SK-N-SH (cell line): ENCODE measurements around the gene ZCCHC8. TPM values are rescaled to one million over a fixed set of nuclear protein-coding genes. Genes with fewer than 3 reads are reported as not detected.
A peak's percentile ranks its signal among the peaks of the same experiment; 100 is the strongest.

ENCODE experiments used
- CTCF ChIA-PET: fragments of 300-600, 350-600 bp; formaldehyde crosslinking; extraction: SDS; loops from one replicate; lab custom pipeline; 2021; lab: Yijun Ruan, JAX
- POLR2A ChIA-PET: fragments of 350-600 bp; sonication (Branson Sonifier 250); formaldehyde crosslinking; extraction: SDS; loops from one replicate; lab custom pipeline; 2020; ENCODE audit warnings: antibody characterized with exemption, inconsistent platforms; lab: Yijun Ruan, JAX
- DNase-seq: peaks from one replicate; pipeline ENCODE4 v3.0.0; 2012
- H2AFZ ChIP-seq: fragments of 200-600 bp; sonication (generic); 2 replicates; pipeline ENCODE4 v1.8.1; 2016; ENCODE audit warnings: antibody characterized with exemption, mild to moderate bottlenecking, low read depth
- H3F3A ChIP-seq: fragments of 200-600 bp; sonication (generic); replicated peaks from 2 replicates; pipeline ENCODE3; 2016; ENCODE audit warnings: antibody characterized with exemption, mild to moderate bottlenecking; ENCODE audit not compliant: insufficient read depth
- H3K27ac ChIP-seq, 2 experiments: fragments of 200-500 bp in 1 of 2; fragments of 200-600 bp in 1 of 2; sonication (Bioruptor generic) in 1 of 2; sonication (generic), shearing (Covaris generic) in 1 of 2; 2 replicates each; pipeline versions ENCODE4 v1.5.1 to v1.6.1; 2014 to 2016; ENCODE audit warnings: low read depth in 2 of 2, inconsistent platforms in 1 of 2, low read length in 1 of 2, mild to moderate bottlenecking in 1 of 2, mixed read lengths in 1 of 2
- H3K27me3 ChIP-seq: fragments of 200-600 bp; sonication (generic), shearing (Covaris generic); 2 replicates; pipeline ENCODE4 v1.6.1; 2016; ENCODE audit warnings: mixed run types; ENCODE audit not compliant: insufficient read depth
- H3K36me3 ChIP-seq, 2 experiments: fragments of 200-500 bp in 1 of 2; fragments of 200-600 bp in 1 of 2; sonication (Bioruptor generic) in 1 of 2; sonication (generic) in 1 of 2; replicated peaks in 1 of 2; 2 replicates each; pipeline versions ENCODE3 to v1.5.1; 2014 to 2016; ENCODE audit warnings: low read length in 1 of 2, mild to moderate bottlenecking in 1 of 2; ENCODE audit not compliant: insufficient read depth in 2 of 2, control insufficient read depth in 1 of 2
- H3K4me1 ChIP-seq, 2 experiments: fragments of 200-500 bp in 1 of 2; fragments of 200-600 bp in 1 of 2; sonication (Bioruptor generic) in 1 of 2; sonication (generic), shearing (Covaris generic) in 1 of 2; 2 replicates each; pipeline versions ENCODE4 v1.5.1 to v1.6.1; 2014 to 2016; ENCODE audit warnings: low read depth in 1 of 2, low read length in 1 of 2, mixed run types in 1 of 2; ENCODE audit not compliant: insufficient read depth in 2 of 2, control insufficient read depth in 1 of 2
- H3K4me2 ChIP-seq: fragments of 200-600 bp; sonication (generic), shearing (Covaris generic); 2 replicates; pipeline ENCODE4 v1.6.1; 2017; ENCODE audit warnings: mixed run types
- H3K4me3 ChIP-seq, 2 experiments: fragments of 200-500 bp in 1 of 2; fragments of 200-600 bp in 1 of 2; sonication (Bioruptor generic) in 1 of 2; sonication (generic), shearing (Covaris generic) in 1 of 2; 2 replicates each; pipeline versions ENCODE4 v1.5.1 to v1.8.1; 2014 to 2016; ENCODE audit warnings: low read depth in 2 of 2, inconsistent platforms in 1 of 2, low read length in 1 of 2, mild to moderate bottlenecking in 1 of 2, mixed read lengths in 1 of 2, moderate library complexity in 1 of 2
- H3K79me2 ChIP-seq: fragments of 200-600 bp; sonication (generic); 2 replicates; pipeline ENCODE4 v1.8.1; 2017; ENCODE audit warnings: mild to moderate bottlenecking; ENCODE audit not compliant: insufficient read depth
- H3K9ac ChIP-seq: fragments of 200-600 bp; sonication (generic); 2 replicates; pipeline ENCODE4 v1.6.1; 2017; ENCODE audit warnings: mixed run types
- H3K9me2 ChIP-seq: fragments of 200-600 bp; sonication (generic); 2 replicates; pipeline ENCODE4 v1.6.1; 2017; ENCODE audit warnings: mixed run types
- H3K9me3 ChIP-seq: fragments of 200-600 bp; sonication (generic); 2 replicates; pipeline ENCODE4 v1.6.1; 2017; ENCODE audit warnings: mixed run types, mild to moderate bottlenecking, moderate library complexity
- H4K20me1 ChIP-seq: fragments of 200-600 bp; sonication (generic); 2 replicates; pipeline ENCODE4 v1.6.1; 2017; ENCODE audit warnings: mild to moderate bottlenecking, mixed run types; ENCODE audit not compliant: insufficient read depth
- CHD2 ChIP-seq: fragments of 150-350 bp; IDR thresholded peaks from 2 replicates; pipeline ENCODE4 v1.6.1; 2018; ENCODE audit warnings: low read length; ENCODE audit not compliant: partially characterized antibody
- EP300 ChIP-seq, 2 experiments: IDR thresholded peaks; 2 replicates each; pipeline versions ENCODE4 v1.4.0 to v1.6.1; 2012; ENCODE audit warnings: borderline replicate concordance in 1 of 2, low read depth in 1 of 2, low read length in 1 of 2
- FOSL2 ChIP-seq: IDR thresholded peaks from 2 replicates; pipeline ENCODE4 v1.4.0; 2012; ENCODE audit warnings: low read depth, mild to moderate bottlenecking, moderate library complexity, borderline replicate concordance
- FOXJ3 ChIP-seq: sonication (generic); formaldehyde crosslinking; IDR thresholded peaks from 2 replicates; pipeline ENCODE4 v1.5.1; 2020; ENCODE audit warnings: mild to moderate bottlenecking, missing genetic modification reagents
- FOXM1 ChIP-seq: IDR thresholded peaks from 2 replicates; pipeline ENCODE4 v1.4.0; 2012; ENCODE audit warnings: low read depth, mild to moderate bottlenecking
- GABPA ChIP-seq: IDR thresholded peaks from 2 replicates; pipeline ENCODE4 v1.4.0; 2012; ENCODE audit warnings: low read depth, mild to moderate bottlenecking
- IRF3 ChIP-seq: fragments of 150-350 bp; IDR thresholded peaks from 2 replicates; pipeline ENCODE4 v1.6.1; 2016; ENCODE audit warnings: mild to moderate bottlenecking, low read depth, low read length
- MAX ChIP-seq: IDR thresholded peaks from 2 replicates; pipeline ENCODE4 v1.4.0; 2012; ENCODE audit warnings: low read depth
- POLR2AphosphoS5 ChIP-seq: IDR thresholded peaks from 2 replicates; pipeline ENCODE4 v1.6.1; 2012; ENCODE audit warnings: low read depth, low read length
- RAD21 ChIP-seq: IDR thresholded peaks from 2 replicates; pipeline ENCODE4 v1.6.1; 2012; ENCODE audit warnings: mild to moderate bottlenecking, low read length
- RXRA ChIP-seq: IDR thresholded peaks from 2 replicates; pipeline ENCODE4 v1.4.0; 2012; ENCODE audit warnings: low read depth, mild to moderate bottlenecking, borderline replicate concordance
- SIN3A ChIP-seq: IDR thresholded peaks from 2 replicates; pipeline ENCODE4 v1.6.1; 2012; ENCODE audit warnings: low read depth, mild to moderate bottlenecking, low read length, moderate library complexity, borderline replicate concordance
- TCF12 ChIP-seq: IDR thresholded peaks from 2 replicates; pipeline ENCODE4 v1.4.0; 2012
- TEAD4 ChIP-seq: IDR thresholded peaks from 2 replicates; pipeline ENCODE4 v1.4.0; 2012; ENCODE audit warnings: mild to moderate bottlenecking, borderline replicate concordance; ENCODE audit not compliant: insufficient read depth
- USF1 ChIP-seq: IDR thresholded peaks from 2 replicates; pipeline ENCODE4 v1.4.0; 2012; ENCODE audit warnings: low read depth, borderline replicate concordance
- USF2 ChIP-seq: fragments of 150-350 bp; IDR thresholded peaks from 2 replicates; pipeline ENCODE4 v1.6.1; 2017; ENCODE audit warnings: antibody characterized with exemption, low read length, low read depth, borderline replicate concordance
- YY1 ChIP-seq: IDR thresholded peaks from 2 replicates; pipeline ENCODE4 v1.4.0; 2012; ENCODE audit warnings: low read depth, mild to moderate bottlenecking
- ZBTB33 ChIP-seq: IDR thresholded peaks from 2 replicates; pipeline ENCODE4 v1.4.0; 2012; ENCODE audit warnings: low read depth, borderline replicate concordance
- WGBS: methylation state at CpG from one replicate; pipeline ENCODE4 v1.1.6; 2017; ENCODE audit warnings: low lambda C conversion rate; 5-methylcytosine and 5-hydroxymethylcytosine counted together
- polyA plus RNA-seq, 3 experiments: library from polyadenylated mRNA; depleted of rRNA; stranded (reverse); fragments of >200 nt; gene quantifications; 2 replicates each; pipeline ENCODE4 v1.2.3, GENCODE V29; 2012
- TF ChIP-seq, protein P1 (sequence below): IDR thresholded peaks from 2 replicates; pipeline ENCODE4; 2012
- TF ChIP-seq, protein P2 (sequence below): IDR thresholded peaks from 2 replicates; pipeline ENCODE4 v1.6.1; 2012; ENCODE audit warnings: mild to moderate bottlenecking, low read depth, low read length, moderate library complexity

ZCCHC8 gene
- polyA plus RNA-seq, 1 of the 3 experiments (the other 2 are of a cell fraction) = 11.3 TPM

- Histone ChIP-seq H3K27ac (peak within 1 kb of the TSS; percentile 77 to 94), H3K4me1 (peaks cover 11 to 15% of the 10 kb centered on the region in 2 experiments; a peak in 2 of 4 replicates), H3F3A (peaks cover 13% of the 10 kb centered on the region), H3K9me3 (no peaks in the 10 kb centered on the region), H3K4me3 (peak within 1 kb of the TSS; percentile 67 to 79), H3K79me2 (peaks cover 50% of the 10 kb centered on the region), H3K27me3 (no peaks in the 10 kb centered on the region), H2AFZ (peak within 1 kb of the TSS; percentile 73), H3K9ac (peak within 1 kb of the TSS; percentile 97), H3K4me2 (peak within 1 kb of the TSS; percentile 92), H4K20me1 (peaks cover 21% of the 10 kb centered on the region), H3K9me2 (no peaks in the 10 kb centered on the region), H3K36me3 (no peaks in the 10 kb centered on the region)
- CTCF ChIA-PET = interaction anchor here (0.6 to 2.4 kb wide), 4 partner anchors 8 to 111 kb away, joined by 3 to 11 read pairs (median 6); no protein-coding TSS in a partner anchor
- WGBS = 0% methylated on average over 15 of the region's 118 CpGs
- DNase-seq = peak; percentile 87
- POLR2A ChIA-PET = no interaction called here
- no peak for TF ChIP-seq ZBTB33
- TF ChIP-seq SIN3A = peak; percentile 67; the same call in 1 of the 2 replicates
- no peak for TF ChIP-seq TCF12
- no peak for TF ChIP-seq POLR2AphosphoS5
- TF ChIP-seq FOSL2 = no peak
- TF ChIP-seq FOXJ3 (CRISPR knock-in tag) = no peak
- no peak for TF ChIP-seq GABPA
- no peak for TF ChIP-seq FOXM1
- no peak for TF ChIP-seq TEAD4
- TF ChIP-seq YY1 = peak; percentile 54; the same call in 1 of the 2 replicates
- no peak; the same call in 1 of the 2 replicates for TF ChIP-seq MAX
- TF ChIP-seq, protein P1, sequence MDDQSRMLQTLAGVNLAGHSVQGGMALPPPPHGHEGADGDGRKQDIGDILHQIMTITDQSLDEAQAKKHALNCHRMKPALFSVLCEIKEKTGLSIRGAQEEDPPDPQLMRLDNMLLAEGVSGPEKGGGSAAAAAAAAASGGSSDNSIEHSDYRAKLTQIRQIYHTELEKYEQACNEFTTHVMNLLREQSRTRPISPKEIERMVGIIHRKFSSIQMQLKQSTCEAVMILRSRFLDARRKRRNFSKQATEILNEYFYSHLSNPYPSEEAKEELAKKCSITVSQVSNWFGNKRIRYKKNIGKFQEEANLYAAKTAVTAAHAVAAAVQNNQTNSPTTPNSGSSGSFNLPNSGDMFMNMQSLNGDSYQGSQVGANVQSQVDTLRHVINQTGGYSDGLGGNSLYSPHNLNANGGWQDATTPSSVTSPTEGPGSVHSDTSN = no peak
- TF ChIP-seq USF2 = no peak
- TF ChIP-seq RAD21 = peak; percentile 36
- TF ChIP-seq IRF3 = no peak
- TF ChIP-seq, protein P2, sequence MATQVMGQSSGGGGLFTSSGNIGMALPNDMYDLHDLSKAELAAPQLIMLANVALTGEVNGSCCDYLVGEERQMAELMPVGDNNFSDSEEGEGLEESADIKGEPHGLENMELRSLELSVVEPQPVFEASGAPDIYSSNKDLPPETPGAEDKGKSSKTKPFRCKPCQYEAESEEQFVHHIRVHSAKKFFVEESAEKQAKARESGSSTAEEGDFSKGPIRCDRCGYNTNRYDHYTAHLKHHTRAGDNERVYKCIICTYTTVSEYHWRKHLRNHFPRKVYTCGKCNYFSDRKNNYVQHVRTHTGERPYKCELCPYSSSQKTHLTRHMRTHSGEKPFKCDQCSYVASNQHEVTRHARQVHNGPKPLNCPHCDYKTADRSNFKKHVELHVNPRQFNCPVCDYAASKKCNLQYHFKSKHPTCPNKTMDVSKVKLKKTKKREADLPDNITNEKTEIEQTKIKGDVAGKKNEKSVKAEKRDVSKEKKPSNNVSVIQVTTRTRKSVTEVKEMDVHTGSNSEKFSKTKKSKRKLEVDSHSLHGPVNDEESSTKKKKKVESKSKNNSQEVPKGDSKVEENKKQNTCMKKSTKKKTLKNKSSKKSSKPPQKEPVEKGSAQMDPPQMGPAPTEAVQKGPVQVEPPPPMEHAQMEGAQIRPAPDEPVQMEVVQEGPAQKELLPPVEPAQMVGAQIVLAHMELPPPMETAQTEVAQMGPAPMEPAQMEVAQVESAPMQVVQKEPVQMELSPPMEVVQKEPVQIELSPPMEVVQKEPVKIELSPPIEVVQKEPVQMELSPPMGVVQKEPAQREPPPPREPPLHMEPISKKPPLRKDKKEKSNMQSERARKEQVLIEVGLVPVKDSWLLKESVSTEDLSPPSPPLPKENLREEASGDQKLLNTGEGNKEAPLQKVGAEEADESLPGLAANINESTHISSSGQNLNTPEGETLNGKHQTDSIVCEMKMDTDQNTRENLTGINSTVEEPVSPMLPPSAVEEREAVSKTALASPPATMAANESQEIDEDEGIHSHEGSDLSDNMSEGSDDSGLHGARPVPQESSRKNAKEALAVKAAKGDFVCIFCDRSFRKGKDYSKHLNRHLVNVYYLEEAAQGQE = no peak
- TF ChIP-seq USF1 = no peak
- no peak for TF ChIP-seq EP300 (IDR thresholded peaks at IDR 0.05; ENCODE audit: borderline replicate concordance in 1 of 2, low read depth in 1 of 2, low read length in 1 of 2)
- no peak for TF ChIP-seq CHD2
- no peak for TF ChIP-seq RXRA
Observed at GRCh38 chr12:122421821-122422729, 78.7 kb downstream of the ZCCHC8 start, which contains the start of gene CLIP1. Gene CLIP1 (minus strand): TSS chr12:122422669. CDS start chr12:122380452, 42,217 bp downstream.
